ENCODE data around the gene RLN2.

RLN2 gene

DNA sequence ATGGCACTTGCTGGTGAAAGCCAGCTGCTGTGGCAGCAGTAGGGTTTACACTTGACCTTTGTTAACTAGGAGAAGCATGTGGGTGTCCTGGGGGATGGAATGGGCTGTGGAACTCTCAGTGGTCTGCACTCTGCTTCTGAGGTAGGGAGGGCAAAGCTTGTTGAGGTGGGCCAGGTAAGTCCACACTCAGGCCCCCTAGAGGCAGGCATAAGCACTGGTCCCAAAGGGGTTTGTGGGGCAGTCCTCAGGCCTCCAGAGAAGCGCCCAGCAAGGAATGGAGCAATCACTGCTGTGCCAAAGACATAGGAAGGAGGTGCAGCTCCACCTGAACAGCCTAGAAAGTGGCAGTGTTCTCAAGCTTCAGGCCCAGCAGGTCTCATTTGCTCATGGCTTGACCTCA lies 38.6 kb downstream of the RLN2 start:
- DNase-seq: no peak

DNA sequence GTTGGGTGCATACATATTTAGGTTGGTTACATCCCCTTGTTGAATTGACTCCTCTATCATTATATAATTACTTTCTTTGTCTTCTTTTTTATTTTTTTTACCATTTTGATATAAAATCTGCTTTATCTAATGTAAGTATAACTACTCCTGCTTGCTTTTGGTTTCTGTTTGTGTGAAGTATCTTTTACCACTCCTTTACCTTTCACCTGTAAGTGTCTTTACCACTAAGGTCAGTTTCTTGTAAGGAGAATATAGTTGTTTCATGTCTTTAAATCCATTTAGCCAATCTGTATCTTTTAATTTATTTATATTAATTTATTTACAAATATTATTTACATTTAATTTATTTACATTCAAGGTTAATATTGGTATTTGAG lies 40.3 kb downstream of the RLN2 start:
- DNase-seq: no peak

DNA sequence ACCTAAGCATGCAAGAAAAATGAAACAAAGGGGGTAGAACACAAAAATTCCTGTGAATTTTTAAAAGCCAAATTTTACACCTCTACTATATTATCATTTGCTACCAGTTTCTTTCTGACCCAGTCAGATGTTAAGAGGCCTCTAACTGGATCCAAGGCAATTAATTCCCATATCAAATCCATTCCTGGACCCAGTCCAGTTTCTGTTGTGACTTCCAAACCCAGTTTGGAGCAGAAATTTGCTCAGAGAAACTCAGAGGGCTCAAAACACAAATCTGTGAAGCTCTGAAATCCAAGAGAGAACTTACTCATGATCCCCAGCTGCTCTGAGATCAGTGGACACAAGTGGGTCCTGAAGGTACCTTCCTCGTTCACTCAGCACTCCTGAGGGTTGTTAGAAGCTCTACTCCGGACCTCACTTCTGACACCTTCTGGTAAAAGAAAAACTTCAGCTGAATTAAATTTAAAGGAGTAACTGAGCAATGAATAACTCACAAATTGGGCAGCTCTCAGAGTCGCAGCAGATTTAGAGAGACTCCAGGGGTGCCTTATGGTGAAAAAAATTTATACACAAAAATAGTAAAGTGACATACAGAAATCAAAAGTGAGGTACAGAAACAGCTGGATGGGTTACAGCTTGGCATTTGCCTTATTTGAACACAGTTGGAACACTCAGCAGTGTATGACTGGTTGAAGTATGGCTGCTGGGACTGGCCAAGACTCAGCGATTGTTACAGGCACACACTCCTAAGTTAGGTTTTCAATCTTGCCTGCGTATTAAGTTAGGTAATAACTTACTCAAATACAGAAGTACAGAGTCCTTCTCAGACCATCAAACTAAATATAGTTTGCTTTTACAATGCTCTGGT lies 40.9 kb downstream of the RLN2 start:
- no peak for DNase-seq
